HepG2 (cell line): ENCODE data around the gene HYDIN.
"Not testable (repeated sequence)": the region's sequence is repeated elsewhere in the genome, so short reads cannot be mapped to it uniquely, and the experiment has no call there.

Experiments used
- POLR2A ChIP-seq, 2 experiments: IDR thresholded peaks; 2 replicates each; pipeline ENCODE4 v1.6.1; 2011; ENCODE audit warnings: low read depth in 2 of 2, low read length in 2 of 2, mild to moderate bottlenecking in 1 of 2, moderate library complexity in 1 of 2; ENCODE audit not compliant: insufficient read depth in 1 of 2
- SIN3A ChIP-seq: IDR thresholded peaks from 2 replicates; pipeline ENCODE4 v1.6.1; 2011; ENCODE audit warnings: low read depth, mild to moderate bottlenecking, control low read depth, low read length, borderline replicate concordance
- ZNF34 ChIP-seq: sonication (generic); formaldehyde crosslinking; IDR thresholded peaks from 2 replicates; pipeline ENCODE4 v1.4.0; 2020; ENCODE audit warnings: mild to moderate bottlenecking, missing genetic modification reagents, borderline replicate concordance
- TF ChIP-seq, protein P1 (sequence below): sonication (generic); formaldehyde crosslinking; IDR thresholded peaks from 2 replicates; pipeline ENCODE4 v1.4.0; 2020; ENCODE audit warnings: missing genetic modification reagents, mild to moderate bottlenecking, borderline replicate concordance

DNA sequence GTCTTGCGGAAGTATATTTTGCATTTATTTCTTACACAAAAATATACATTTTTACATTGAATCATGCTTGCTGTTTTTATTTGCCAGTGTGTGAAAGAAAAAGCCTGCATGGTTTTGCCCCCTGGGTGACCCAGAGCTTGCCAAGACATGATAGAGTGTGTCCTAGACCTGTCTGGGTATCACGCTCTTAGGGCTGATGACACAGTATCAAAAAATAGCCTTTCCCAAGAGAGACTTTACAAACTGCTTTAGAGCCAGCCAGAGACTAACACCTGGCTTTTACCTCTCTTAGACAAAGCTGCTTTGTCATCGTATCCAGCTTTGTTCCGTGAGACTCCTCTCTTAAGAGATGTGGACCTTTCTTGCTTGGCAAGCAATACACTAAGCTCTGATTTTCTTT, 160.7 kb downstream of the HYDIN start:
- not testable (repeated sequence) for TF ChIP-seq ZNF34; SIN3A; POLR2A (IDR thresholded peaks at IDR 0.05; ENCODE audit: insufficient read depth in 1 of 2, low read depth in 2 of 2, low read length in 2 of 2)
- TF ChIP-seq, protein P1, sequence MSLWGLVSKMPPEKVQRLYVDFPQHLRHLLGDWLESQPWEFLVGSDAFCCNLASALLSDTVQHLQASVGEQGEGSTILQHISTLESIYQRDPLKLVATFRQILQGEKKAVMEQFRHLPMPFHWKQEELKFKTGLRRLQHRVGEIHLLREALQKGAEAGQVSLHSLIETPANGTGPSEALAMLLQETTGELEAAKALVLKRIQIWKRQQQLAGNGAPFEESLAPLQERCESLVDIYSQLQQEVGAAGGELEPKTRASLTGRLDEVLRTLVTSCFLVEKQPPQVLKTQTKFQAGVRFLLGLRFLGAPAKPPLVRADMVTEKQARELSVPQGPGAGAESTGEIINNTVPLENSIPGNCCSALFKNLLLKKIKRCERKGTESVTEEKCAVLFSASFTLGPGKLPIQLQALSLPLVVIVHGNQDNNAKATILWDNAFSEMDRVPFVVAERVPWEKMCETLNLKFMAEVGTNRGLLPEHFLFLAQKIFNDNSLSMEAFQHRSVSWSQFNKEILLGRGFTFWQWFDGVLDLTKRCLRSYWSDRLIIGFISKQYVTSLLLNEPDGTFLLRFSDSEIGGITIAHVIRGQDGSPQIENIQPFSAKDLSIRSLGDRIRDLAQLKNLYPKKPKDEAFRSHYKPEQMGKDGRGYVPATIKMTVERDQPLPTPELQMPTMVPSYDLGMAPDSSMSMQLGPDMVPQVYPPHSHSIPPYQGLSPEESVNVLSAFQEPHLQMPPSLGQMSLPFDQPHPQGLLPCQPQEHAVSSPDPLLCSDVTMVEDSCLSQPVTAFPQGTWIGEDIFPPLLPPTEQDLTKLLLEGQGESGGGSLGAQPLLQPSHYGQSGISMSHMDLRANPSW (CRISPR knock-in tag), result not testable (repeated sequence)
